Panc1 (cell line): ENCODE measurements around the gene USP50. TPM values are rescaled to one million over a fixed set of nuclear protein-coding genes. Genes with fewer than 3 reads are reported as not detected.

ENCODE experiments used
- ATAC-seq: fragments of 200-7000 bp; cut with Tn5 transposase; 2 replicates; pipeline ENCODE4 v1.9.1; 2020; ENCODE audit warnings: mild to moderate bottlenecking, moderate library complexity
- BruUV-seq: library from RNA; stranded (reverse); fragments of 400-500 nt; replicated peaks from 2 replicates; lab custom pipeline; 2021; lab: Mats Ljungman, UMichigan
- CTCF ChIA-PET: fragments of 300-600 bp; sonication (Branson Sonifier 250); formaldehyde crosslinking; loops from one replicate; lab custom pipeline; 2022; ENCODE audit warnings: antibody characterized with exemption; lab: Charles Lee
- POLR2A ChIA-PET: fragments of 300-600 bp; sonication (Branson Sonifier 250); formaldehyde crosslinking; loops from one replicate; lab custom pipeline; 2022; ENCODE audit warnings: antibody characterized with exemption; lab: Charles Lee
- DNase-seq: peaks from one replicate; pipeline ENCODE4 v3.0.0-alpha.2; 2010; ENCODE audit warnings: low read depth, low spot score
- H3K27ac ChIP-seq: 2 replicates; pipeline ENCODE4 v1.5.1; 2011; ENCODE audit warnings: mild to moderate bottlenecking, low read length, inconsistent platforms
- H3K27me3 ChIP-seq: fragments of 200-500 bp; sonication (Bioruptor generic); 2 replicates; pipeline ENCODE4 v1.6.0; 2014; ENCODE audit warnings: low read length, inconsistent platforms; ENCODE audit not compliant: control insufficient read depth, insufficient read depth
- H3K36me3 ChIP-seq: fragments of 200-500 bp; sonication (Bioruptor generic); 2 replicates; pipeline ENCODE4 v1.5.1; 2014; ENCODE audit warnings: inconsistent platforms, mild to moderate bottlenecking, low read length, moderate library complexity; ENCODE audit not compliant: control insufficient read depth, insufficient read depth
- H3K4me1 ChIP-seq: 2 replicates; pipeline ENCODE4 v1.5.1; 2011; ENCODE audit warnings: inconsistent platforms, mild to moderate bottlenecking, low read length, moderate library complexity; ENCODE audit not compliant: control insufficient read depth, insufficient read depth
- H3K4me3 ChIP-seq, 2 experiments: 2 replicates each; pipeline ENCODE4 v1.5.1; 2011 to 2012; ENCODE audit warnings: low read depth in 2 of 2, low read length in 2 of 2, mild to moderate bottlenecking in 2 of 2, inconsistent platforms in 1 of 2, moderate library complexity in 1 of 2
- H3K9me3 ChIP-seq: fragments of 200-500 bp; sonication (Bioruptor generic); 2 replicates; pipeline ENCODE4 v1.5.1; 2014; ENCODE audit warnings: low read depth, mild to moderate bottlenecking, inconsistent platforms, low read length, moderate library complexity; ENCODE audit not compliant: control insufficient read depth, insufficient read depth
- POLR2AphosphoS5 ChIP-seq: IDR thresholded peaks from 2 replicates; pipeline ENCODE4 v1.6.1; 2012; ENCODE audit warnings: mild to moderate bottlenecking, low read depth, low read length, moderate library complexity
- SIN3A ChIP-seq: IDR thresholded peaks from 2 replicates; pipeline ENCODE4 v1.6.1; 2012; ENCODE audit warnings: low read depth, mild to moderate bottlenecking, low read length, moderate library complexity, borderline replicate concordance; ENCODE audit not compliant: insufficient read depth
- TCF7L2 ChIP-seq: IDR thresholded peaks from 2 replicates; pipeline ENCODE4 v1.6.1; 2011; ENCODE audit warnings: mild to moderate bottlenecking, low read depth, low read length, inconsistent platforms
- in situ Hi-C: cut with HindIII; loops from 2 replicates; pipeline ENCODE4 v1.10.0; 2016; ENCODE audit warnings: low sequenced_read_pairs, low pct_unique_long_range_greater_than_20kb
- intact Hi-C: fragments of 100-400 bp; cut with micrococcal nuclease; formaldehyde crosslinking; loops from one replicate; pipeline ENCODE4 v1.10.0; 2022; ENCODE audit not compliant: unreplicated experiment
- total RNA-seq: library from RNA; stranded (reverse); gene quantifications from one replicate; pipeline ENCODE4 v1.2.1, GENCODE V29; 2021; ENCODE audit not compliant: unreplicated experiment
- TF ChIP-seq, protein P1 (sequence below), 2 experiments: IDR thresholded peaks; 2 replicates each; pipeline ENCODE4 v1.6.1; 2011 to 2012; ENCODE audit warnings: low read depth in 2 of 2, control low read depth in 1 of 2, low read length in 1 of 2, mild to moderate bottlenecking in 1 of 2, moderate library complexity in 1 of 2; ENCODE audit not compliant: insufficient read depth in 1 of 2
- TF ChIP-seq, protein P2 (sequence below): fragments of 450-650 bp; IDR thresholded peaks from 2 replicates; pipeline ENCODE4 v1.5.1; 2017; ENCODE audit warnings: mild to moderate bottlenecking

USP50 gene
- total RNA-seq, 1 experiment from 2014 or later: not detected

DNA sequence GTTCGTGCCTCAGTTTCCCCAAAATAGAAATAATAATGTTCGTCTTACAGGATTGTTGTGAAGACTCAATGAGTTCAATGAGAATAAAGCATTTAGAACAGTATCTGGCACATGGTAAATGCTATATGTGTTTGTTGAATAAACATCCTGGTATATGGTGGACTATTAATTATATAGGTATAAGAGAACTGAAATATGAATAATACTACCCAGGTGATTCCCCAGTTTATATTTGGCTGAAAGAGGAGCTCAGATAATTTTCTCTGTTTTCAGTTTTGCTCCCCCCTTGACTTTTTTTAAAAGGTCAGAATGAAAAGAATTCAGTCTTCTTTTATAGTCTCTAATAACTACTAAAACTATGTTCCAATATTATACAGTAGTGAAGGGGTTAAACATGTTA lies 75.4 kb downstream of the USP50 start:
- Histone ChIP-seq H3K9me3 (no peaks in the 10 kb centered on the region), H3K36me3 (no peaks in the 10 kb centered on the region), H3K4me3 (no peak overlapping the region), H3K27ac (no peak overlapping the region), H3K4me1 (no peaks in the 10 kb centered on the region), H3K27me3 (no peaks in the 10 kb centered on the region)
- DNase-seq (no peak), ATAC-seq (no peak)
- in situ Hi-C loops: no loop called here
- POLR2A ChIA-PET: interaction anchor here (0.7 kb wide), 1 partner anchor 9 kb away, joined by 7 read pairs; no protein-coding TSS in a partner anchor
- CTCF ChIA-PET: no interaction called here
- TSS peak; percentile 18 for BruUV-seq
- TF ChIP-seq TCF7L2 (no peak), POLR2AphosphoS5 (no peak), SIN3A (no peak)
- TF ChIP-seq, protein P1, sequence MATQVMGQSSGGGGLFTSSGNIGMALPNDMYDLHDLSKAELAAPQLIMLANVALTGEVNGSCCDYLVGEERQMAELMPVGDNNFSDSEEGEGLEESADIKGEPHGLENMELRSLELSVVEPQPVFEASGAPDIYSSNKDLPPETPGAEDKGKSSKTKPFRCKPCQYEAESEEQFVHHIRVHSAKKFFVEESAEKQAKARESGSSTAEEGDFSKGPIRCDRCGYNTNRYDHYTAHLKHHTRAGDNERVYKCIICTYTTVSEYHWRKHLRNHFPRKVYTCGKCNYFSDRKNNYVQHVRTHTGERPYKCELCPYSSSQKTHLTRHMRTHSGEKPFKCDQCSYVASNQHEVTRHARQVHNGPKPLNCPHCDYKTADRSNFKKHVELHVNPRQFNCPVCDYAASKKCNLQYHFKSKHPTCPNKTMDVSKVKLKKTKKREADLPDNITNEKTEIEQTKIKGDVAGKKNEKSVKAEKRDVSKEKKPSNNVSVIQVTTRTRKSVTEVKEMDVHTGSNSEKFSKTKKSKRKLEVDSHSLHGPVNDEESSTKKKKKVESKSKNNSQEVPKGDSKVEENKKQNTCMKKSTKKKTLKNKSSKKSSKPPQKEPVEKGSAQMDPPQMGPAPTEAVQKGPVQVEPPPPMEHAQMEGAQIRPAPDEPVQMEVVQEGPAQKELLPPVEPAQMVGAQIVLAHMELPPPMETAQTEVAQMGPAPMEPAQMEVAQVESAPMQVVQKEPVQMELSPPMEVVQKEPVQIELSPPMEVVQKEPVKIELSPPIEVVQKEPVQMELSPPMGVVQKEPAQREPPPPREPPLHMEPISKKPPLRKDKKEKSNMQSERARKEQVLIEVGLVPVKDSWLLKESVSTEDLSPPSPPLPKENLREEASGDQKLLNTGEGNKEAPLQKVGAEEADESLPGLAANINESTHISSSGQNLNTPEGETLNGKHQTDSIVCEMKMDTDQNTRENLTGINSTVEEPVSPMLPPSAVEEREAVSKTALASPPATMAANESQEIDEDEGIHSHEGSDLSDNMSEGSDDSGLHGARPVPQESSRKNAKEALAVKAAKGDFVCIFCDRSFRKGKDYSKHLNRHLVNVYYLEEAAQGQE (IDR thresholded peaks at IDR 0.05; ENCODE audit: insufficient read depth in 1 of 2, low read depth in 2 of 2, low read length in 1 of 2): no peak
- TF ChIP-seq, protein P2, sequence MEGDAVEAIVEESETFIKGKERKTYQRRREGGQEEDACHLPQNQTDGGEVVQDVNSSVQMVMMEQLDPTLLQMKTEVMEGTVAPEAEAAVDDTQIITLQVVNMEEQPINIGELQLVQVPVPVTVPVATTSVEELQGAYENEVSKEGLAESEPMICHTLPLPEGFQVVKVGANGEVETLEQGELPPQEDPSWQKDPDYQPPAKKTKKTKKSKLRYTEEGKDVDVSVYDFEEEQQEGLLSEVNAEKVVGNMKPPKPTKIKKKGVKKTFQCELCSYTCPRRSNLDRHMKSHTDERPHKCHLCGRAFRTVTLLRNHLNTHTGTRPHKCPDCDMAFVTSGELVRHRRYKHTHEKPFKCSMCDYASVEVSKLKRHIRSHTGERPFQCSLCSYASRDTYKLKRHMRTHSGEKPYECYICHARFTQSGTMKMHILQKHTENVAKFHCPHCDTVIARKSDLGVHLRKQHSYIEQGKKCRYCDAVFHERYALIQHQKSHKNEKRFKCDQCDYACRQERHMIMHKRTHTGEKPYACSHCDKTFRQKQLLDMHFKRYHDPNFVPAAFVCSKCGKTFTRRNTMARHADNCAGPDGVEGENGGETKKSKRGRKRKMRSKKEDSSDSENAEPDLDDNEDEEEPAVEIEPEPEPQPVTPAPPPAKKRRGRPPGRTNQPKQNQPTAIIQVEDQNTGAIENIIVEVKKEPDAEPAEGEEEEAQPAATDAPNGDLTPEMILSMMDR: no peak
- intact Hi-C loops: no loop called here

GRCh38 chr15:50463423-50464358 lies 82.8 kb downstream of the USP50 start:
- no peaks in the 10 kb centered on the region for H3K27me3 ChIP-seq
- ChIA-PET CTCF (no interaction called here), POLR2A (no interaction called here)
- TF ChIP-seq POLR2AphosphoS5 (no peak), SIN3A (no peak), TCF7L2 (no peak)
- TF ChIP-seq, protein P2: no peak
- TF ChIP-seq, protein P1 (IDR thresholded peaks at IDR 0.05; ENCODE audit: insufficient read depth in 1 of 2, low read depth in 2 of 2, low read length in 1 of 2): no peak
- peaks cover 10% of the 10 kb centered on the region for H3K4me1 ChIP-seq
- in situ Hi-C loops (no loop called here), intact Hi-C loops (no loop called here)
- no peaks in the 10 kb centered on the region for H3K9me3 ChIP-seq
- peaks cover 3% of the 10 kb centered on the region; the same call in 1 of the 2 replicates for H3K36me3 ChIP-seq
- no TSS peak for BruUV-seq
- no peak overlapping the region for H3K27ac ChIP-seq
- ATAC-seq (no peak), DNase-seq (no peak)
- H3K4me3 ChIP-seq: no peak overlapping the region
